ENCODE data around the gene RBM42.
A peak's percentile ranks its signal among the peaks of the same experiment; 100 is the strongest.
"Not testable (repeated sequence)": the region's sequence is repeated elsewhere in the genome, so short reads cannot be mapped to it uniquely, and the experiment has no call there.

RBM42 gene, protein sequence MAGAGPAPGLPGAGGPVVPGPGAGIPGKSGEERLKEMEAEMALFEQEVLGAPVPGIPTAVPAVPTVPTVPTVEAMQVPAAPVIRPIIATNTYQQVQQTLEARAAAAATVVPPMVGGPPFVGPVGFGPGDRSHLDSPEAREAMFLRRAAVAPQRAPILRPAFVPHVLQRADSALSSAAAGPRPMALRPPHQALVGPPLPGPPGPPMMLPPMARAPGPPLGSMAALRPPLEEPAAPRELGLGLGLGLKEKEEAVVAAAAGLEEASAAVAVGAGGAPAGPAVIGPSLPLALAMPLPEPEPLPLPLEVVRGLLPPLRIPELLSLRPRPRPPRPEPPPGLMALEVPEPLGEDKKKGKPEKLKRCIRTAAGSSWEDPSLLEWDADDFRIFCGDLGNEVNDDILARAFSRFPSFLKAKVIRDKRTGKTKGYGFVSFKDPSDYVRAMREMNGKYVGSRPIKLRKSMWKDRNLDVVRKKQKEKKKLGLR

DNA sequence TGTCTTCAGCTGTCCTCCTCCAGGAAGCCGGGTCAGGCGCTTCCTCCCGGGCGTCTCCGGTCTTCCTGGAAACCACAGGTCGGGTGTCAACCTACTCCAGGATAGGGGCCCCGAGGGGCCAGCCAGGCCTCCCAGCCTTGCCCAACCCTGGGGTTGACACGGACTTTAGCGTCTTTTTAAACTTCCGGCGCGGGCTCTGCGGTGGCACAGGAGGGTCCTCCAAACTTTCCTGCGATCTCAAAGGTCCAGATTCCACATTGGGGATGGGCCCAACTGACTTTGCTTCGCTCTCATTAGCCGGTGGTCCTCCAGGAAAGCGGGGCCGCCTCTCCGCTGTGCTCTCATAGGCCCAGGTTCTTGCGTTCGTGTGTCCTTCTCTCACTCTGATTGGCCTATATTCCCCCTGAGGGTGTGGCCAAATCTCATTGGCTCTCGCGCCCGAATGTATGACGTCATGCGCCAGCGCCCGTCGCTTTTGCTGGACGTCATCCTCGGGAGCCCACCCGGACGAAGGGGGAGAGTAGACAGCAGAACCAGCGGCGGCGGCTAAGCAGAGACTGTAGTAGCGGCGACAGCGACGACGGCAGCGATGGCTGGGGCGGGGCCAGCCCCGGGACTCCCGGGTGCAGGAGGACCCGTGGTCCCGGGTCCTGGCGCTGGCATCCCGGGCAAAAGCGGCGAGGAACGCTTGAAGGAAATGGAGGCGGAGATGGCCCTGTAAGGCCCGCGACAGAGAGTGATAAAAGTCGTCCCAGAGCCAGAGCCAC lies at the start of gene RBM42:
Gene RBM42 (plus strand): TSS at position 472 of the 767 bp plus-strand sequence. CDS start 118 bp downstream, at position 590.
- DNase-seq: peak; percentile 98

GRCh38 chr19:35582760-35583159 lies 46.1 kb upstream of the RBM42 start:
- no peak for DNase-seq

DNA sequence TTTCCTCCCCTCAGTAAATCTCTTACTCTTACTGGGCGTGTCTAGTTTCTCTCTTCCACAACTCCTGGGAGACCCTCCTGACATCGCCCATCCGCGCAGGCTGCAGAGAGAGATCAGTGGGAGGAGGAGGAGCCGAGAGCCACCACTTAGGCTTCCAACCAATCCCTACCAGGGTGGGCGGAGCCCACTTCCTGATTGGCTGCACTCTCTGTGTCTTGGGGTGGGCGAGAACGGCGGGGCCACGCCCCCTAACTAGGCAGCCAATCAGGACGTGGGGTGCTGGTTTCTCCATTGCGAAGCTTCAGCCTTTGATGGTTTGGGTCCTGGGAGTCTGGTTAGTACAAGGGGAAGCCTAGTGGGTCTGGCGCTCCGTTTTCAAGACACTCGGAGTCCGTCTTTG lies 43.0 kb upstream of the RBM42 start, which contains the start of gene PMIS2:
Gene PMIS2 (plus strand): TSS at position 326 of the 400 bp plus-strand sequence. CDS start 87 bp downstream, outside the sequence.
- DNase-seq: no peak

GRCh38 chr19:35587321-35587720 lies 41.5 kb upstream of the RBM42 start:
- no peak for DNase-seq

DNA sequence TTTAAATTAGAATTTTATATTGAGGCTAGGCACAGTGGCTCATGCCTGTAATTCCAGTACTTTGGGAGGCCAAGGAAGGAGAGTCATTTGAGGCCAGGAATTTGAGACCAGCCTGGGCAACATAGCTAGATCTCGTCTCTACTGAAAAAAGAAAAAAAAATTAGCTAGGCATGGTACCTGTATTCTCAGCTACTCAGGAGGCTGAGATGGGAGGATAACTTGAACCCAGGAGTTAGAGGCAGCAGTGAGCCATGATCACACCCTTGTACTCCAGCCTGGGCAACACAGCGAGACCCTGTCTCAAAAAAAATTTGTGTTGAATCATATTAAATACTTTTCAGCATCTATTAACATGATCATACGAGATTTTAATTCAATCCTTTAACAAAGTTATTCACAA lies 38.0 kb upstream of the RBM42 start:
- no peak for DNase-seq

- DNase-seq: no peak
Observed at GRCh38 chr19:35592226-35592625, 36.6 kb upstream of the RBM42 start.

GRCh38 chr19:35595026-35595425 lies 33.8 kb upstream of the RBM42 start:
- not testable (repeated sequence) for DNase-seq

- no peak for DNase-seq
Observed at GRCh38 chr19:35595928-35596327, 32.9 kb upstream of the RBM42 start.

DNA sequence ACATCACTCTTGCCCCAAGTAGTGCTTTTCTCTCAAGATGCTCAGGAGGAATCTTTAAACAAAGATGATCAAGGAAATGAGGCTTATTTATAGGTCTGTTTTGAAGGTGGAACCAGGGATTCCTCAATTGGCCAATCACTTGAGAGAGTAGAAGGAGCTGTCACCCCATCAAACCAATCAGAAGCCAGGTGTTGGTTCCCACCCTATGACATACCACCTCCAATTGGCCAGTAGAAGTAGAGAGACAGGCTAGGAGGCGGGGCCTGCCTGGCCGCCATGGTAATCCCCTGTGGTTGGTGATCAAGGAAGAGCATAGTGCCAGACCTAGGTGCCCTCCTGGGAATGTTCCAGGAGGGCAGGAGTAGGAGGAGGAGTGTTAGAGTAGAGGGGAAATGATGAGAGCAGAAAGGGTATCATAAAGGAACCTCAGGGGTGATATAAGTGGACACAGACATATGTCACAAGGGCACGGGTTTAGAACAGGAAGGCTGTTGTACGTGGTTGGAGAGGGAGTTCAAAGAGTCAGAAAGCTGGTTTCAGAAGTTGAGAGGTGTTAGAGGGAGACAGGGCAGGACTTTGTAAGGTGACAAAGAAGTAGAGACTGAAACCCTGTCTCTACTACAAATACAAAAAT lies 32.4 kb upstream of the RBM42 start:
- no peak for DNase-seq

GRCh38 chr19:35601971-35602370 lies 26.9 kb upstream of the RBM42 start:
- DNase-seq: peak; percentile 18

- not testable (repeated sequence) for DNase-seq
Observed at GRCh38 chr19:35604436-35604835, 24.4 kb upstream of the RBM42 start.

DNA sequence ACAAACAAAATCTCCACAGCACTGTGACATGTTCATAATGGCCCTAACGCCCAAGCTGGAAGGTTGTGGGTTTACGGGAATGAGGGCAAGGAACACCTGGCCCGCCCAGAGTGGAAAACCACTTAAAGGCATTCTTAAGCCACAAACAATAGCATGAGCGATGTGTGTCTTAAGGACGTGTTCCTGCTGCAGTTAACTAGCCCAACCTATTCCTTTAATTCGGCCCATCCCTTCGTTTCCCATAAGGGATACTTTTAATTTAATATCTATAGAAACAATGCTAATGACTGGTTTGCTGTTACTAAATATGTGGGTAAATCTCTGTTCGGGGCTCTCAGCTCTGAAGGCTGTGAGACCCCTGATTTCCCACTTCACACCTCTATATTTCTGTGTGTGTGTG lies 21.7 kb upstream of the RBM42 start:
- DNase-seq: not testable (repeated sequence)

GRCh38 chr19:35607661-35608060 lies 21.2 kb upstream of the RBM42 start:
- DNase-seq: no peak

DNA sequence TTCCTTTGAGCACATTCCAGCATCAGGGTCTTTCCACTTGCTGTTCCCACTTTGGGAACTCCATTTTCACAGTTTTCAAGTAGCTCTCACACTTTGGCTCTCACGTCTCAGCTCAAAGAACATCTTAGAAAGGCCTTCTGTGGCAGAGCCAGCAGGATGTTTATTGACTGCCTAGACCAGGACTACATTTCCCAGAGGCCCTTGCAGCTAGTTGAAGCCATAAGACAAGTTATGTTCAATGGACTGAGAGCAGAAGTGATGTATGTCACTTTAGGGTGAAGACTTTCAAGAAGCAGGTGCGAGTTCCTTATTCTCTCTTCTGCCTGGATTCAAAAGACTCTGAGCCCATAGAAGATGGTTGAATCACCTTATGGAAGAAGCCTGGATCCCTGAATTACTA lies 20.6 kb upstream of the RBM42 start:
- DNase-seq: no peak

- no peak for DNase-seq
Observed at GRCh38 chr19:35609851-35610353, 18.9 kb upstream of the RBM42 start.

DNA sequence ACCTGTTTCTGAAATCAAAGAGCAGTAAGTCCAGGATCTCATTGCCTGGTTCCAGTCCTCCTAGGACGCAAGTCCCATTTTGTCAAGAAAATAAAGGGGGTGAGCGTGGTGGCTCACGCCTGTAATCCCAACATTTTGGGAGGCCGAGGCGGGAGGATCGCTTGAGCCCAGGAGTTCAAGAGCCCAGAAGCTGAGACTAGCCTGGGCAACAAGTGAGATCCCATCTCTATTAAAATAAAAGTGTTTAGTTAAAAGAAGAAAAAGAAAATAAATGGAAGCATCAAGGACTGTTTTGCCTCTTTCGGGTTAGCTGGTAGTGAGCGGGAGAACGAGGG lies 16.6 kb upstream of the RBM42 start:
- no peak for DNase-seq

GRCh38 chr19:35612559-35613321 lies 16.1 kb upstream of the RBM42 start, which contains the start of gene HAUS5:
Gene HAUS5, plus strand, starts transcription at chr19:35612735. Its CDS starts 60 bp downstream, at chr19:35612795.
- DNase-seq: peak; percentile 89

DNA sequence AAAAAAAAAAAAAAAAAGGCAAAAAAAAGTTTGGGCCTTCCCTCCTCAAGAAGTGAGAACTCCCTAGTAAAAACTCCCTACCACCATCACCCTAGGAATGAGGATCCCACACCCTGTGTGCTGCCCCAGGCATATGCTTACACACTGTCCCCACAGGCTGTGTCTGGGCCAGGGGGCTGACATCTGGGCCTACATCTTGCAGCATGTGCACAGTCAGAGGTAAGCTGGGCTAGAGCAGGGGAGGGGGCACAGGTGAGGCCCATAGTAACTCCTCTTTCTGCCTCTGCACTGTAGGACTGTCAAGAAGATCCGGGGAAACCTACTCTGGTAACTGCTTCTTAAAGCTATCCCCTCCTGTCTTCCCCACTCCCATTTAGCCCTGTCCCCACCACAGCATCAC lies 15.3 kb upstream of the RBM42 start:
- DNase-seq: no peak

DNA sequence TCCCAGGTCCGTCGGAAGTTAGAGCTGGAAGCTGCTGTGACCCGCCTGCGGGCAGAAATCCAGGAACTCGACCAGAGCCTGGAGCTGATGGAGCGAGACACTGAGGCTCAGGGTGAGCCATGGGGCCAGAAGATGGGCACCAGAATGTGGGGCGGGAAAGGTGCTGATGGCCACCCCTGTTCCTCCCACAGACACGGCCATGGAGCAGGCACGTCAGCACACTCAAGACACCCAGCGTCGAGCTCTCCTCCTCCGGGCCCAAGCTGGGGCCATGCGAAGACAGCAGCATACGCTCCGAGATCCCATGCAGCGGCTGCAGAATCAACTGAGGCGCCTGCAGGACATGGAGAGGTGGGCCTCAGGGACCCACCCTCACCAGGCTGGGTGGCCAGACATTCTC lies 13.8 kb upstream of the RBM42 start:
- DNase-seq: no peak

- no peak for DNase-seq
Observed at GRCh38 chr19:35618857-35619256, 10.0 kb upstream of the RBM42 start.

- no peak for DNase-seq
Observed at GRCh38 chr19:35619290-35619923, 9.4 kb upstream of the RBM42 start.

- no peak for DNase-seq
Observed at GRCh38 chr19:35620001-35620400, 8.8 kb upstream of the RBM42 start.

Data from DMS79 (cell line).